ENCODE measurements around the gene NUDC. TPM values are rescaled to one million over a fixed set of nuclear protein-coding genes. Genes with fewer than 3 reads are reported as not detected.

The NUDC gene
- total and polyA plus RNA-seq, 9 of the 15 experiments (the other 6 are each of a cell fraction or from before 2014, with no cell fraction given) = 9.8 to 234 (median 149) TPM

DNA sequence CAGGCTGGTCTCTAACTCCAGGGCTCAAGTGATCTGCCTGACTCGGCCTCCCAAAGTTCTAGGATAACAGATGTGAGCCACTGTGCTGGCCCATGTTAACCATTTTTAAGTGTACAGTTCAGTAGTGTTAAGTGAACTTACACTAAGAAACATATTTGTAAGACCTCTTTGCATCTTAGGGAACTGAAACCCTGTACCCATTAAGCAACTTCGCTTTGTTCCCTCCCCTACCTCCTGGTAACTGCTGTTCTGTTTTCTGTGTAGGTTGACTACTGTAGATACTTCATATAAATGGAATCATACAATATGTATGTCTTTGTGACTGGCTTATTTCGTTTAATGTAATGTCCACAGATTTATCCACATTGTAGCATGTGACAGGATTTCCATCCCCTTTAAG is 11.0 kb downstream of the NUDC start:
- peaks cover 58% of the 10 kb centered on the region for H3K79me2 ChIP-seq (ENCODE audit: control insufficient read depth, insufficient read depth, low read length)
- no peak overlapping the region for H3K4me2 ChIP-seq (ENCODE audit: insufficient read depth, low read length)
- H3K27ac ChIP-seq (ENCODE audit: extremely low read depth, low read depth, low read length) = no peak overlapping the region
- ATAC-seq (no peak), DNase-seq (ENCODE audit: extremely low read depth in 1 of 4, low spot score in 3 of 4) (no peak), FAIRE-seq (no peak)
- H3K4me1 ChIP-seq (replicated peaks in 1 of 2; ENCODE audit: control insufficient read depth in 2 of 2, insufficient read depth in 2 of 2, low read length in 2 of 2) = no peaks in the 10 kb centered on the region; a peak in 1 of 5 replicates
- intact Hi-C loops (cut with micrococcal nuclease) = no loop called here
- H3K4me3 ChIP-seq = no peak overlapping the region
- H3K9ac ChIP-seq (ENCODE audit: insufficient read depth in 1 of 2, low read depth in 2 of 2, low read length in 2 of 2) = no peak overlapping the region
- POLR2A ChIA-PET = no interaction called here
- WGBS (ENCODE audit: insufficient coverage, low coverage, missing lambda C conversion rate) = 88% methylated on average over 3 of the region's 3 CpGs
- no TSS peak for BruUV-seq (replicated peaks)
- no peak overlapping the region for H2AFZ ChIP-seq (ENCODE audit: low read depth, low read length)
- no peaks in the 10 kb centered on the region for H3K9me1 ChIP-seq (ENCODE audit: control insufficient read depth, insufficient read depth, low read length)
- CTCF ChIA-PET (ENCODE audit: low intra/inter-chr PET ratio) = no interaction called here
- no peak for TF ChIP-seq DIDO1 (tag; IDR thresholded peaks at IDR 0.05; ENCODE audit: low read depth)
- TF ChIP-seq, protein P1, sequence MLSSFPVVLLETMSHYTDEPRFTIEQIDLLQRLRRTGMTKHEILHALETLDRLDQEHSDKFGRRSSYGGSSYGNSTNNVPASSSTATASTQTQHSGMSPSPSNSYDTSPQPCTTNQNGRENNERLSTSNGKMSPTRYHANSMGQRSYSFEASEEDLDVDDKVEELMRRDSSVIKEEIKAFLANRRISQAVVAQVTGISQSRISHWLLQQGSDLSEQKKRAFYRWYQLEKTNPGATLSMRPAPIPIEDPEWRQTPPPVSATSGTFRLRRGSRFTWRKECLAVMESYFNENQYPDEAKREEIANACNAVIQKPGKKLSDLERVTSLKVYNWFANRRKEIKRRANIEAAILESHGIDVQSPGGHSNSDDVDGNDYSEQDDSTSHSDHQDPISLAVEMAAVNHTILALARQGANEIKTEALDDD (IDR thresholded peaks at IDR 0.05) = no peak
- TF ChIP-seq RBM34 (IDR thresholded peaks at IDR 0.05; ENCODE audit: borderline replicate concordance, insufficient read depth, low read length) = no peak
- TF ChIP-seq, protein P2, sequence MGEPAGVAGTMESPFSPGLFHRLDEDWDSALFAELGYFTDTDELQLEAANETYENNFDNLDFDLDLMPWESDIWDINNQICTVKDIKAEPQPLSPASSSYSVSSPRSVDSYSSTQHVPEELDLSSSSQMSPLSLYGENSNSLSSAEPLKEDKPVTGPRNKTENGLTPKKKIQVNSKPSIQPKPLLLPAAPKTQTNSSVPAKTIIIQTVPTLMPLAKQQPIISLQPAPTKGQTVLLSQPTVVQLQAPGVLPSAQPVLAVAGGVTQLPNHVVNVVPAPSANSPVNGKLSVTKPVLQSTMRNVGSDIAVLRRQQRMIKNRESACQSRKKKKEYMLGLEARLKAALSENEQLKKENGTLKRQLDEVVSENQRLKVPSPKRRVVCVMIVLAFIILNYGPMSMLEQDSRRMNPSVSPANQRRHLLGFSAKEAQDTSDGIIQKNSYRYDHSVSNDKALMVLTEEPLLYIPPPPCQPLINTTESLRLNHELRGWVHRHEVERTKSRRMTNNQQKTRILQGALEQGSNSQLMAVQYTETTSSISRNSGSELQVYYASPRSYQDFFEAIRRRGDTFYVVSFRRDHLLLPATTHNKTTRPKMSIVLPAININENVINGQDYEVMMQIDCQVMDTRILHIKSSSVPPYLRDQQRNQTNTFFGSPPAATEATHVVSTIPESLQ (CRISPR knock-in tag; IDR thresholded peaks at IDR 0.05) = no peak
- no peak for TF ChIP-seq BDP1 (IDR thresholded peaks at IDR 0.05; ENCODE audit: insufficient read depth, insufficient read length)
- H4K20me1 ChIP-seq (replicated peaks; ENCODE audit: control insufficient read depth, insufficient read depth, low read length) = no peaks in the 10 kb centered on the region
- no peaks in the 10 kb centered on the region for H3K27me3 ChIP-seq (ENCODE audit: control insufficient read depth in 2 of 2, insufficient read depth in 2 of 2, low read length in 2 of 2)
- H3K9me3 ChIP-seq (replicated peaks; ENCODE audit: control insufficient read depth, insufficient read depth, low read depth, low read length) = no peaks in the 10 kb centered on the region
- H3K36me3 ChIP-seq (ENCODE audit: control insufficient read depth, insufficient read depth, low read length) = peaks cover 77% of the 10 kb centered on the region
- in situ Hi-C loops (cut with MboI) = no loop called here
